ENCODE measurements around the gene IL17REL.

DNA sequence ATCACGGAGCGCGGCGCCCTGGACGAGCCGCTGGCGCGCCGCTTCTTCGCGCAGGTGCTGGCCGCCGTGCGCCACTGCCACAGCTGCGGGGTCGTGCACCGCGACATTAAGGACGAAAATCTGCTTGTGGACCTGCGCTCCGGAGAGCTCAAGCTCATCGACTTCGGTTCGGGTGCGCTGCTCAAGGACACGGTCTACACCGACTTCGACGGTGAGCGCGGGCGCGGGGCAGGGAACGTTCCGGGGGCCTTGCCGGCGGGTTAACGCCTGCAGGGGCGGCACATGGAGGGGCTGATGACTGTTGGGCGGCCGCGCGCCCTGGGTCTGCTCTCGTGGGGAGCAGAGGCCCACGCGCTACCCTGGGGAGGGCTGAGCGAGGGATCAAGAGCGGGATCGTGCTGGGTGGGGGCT lies 51.0 kb downstream of the IL17REL start:
- no peak for TF ChIP-seq NR2C2 (CRISPR knock-in tag; IDR thresholded peaks at IDR 0.05)
- TF ChIP-seq, protein P1, sequence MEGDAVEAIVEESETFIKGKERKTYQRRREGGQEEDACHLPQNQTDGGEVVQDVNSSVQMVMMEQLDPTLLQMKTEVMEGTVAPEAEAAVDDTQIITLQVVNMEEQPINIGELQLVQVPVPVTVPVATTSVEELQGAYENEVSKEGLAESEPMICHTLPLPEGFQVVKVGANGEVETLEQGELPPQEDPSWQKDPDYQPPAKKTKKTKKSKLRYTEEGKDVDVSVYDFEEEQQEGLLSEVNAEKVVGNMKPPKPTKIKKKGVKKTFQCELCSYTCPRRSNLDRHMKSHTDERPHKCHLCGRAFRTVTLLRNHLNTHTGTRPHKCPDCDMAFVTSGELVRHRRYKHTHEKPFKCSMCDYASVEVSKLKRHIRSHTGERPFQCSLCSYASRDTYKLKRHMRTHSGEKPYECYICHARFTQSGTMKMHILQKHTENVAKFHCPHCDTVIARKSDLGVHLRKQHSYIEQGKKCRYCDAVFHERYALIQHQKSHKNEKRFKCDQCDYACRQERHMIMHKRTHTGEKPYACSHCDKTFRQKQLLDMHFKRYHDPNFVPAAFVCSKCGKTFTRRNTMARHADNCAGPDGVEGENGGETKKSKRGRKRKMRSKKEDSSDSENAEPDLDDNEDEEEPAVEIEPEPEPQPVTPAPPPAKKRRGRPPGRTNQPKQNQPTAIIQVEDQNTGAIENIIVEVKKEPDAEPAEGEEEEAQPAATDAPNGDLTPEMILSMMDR (IDR thresholded peaks at IDR 0.05), result no peak
- TF ChIP-seq, protein P2, sequence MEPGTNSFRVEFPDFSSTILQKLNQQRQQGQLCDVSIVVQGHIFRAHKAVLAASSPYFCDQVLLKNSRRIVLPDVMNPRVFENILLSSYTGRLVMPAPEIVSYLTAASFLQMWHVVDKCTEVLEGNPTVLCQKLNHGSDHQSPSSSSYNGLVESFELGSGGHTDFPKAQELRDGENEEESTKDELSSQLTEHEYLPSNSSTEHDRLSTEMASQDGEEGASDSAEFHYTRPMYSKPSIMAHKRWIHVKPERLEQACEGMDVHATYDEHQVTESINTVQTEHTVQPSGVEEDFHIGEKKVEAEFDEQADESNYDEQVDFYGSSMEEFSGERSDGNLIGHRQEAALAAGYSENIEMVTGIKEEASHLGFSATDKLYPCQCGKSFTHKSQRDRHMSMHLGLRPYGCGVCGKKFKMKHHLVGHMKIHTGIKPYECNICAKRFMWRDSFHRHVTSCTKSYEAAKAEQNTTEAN (CRISPR knock-in tag; IDR thresholded peaks at IDR 0.05), result no peak

All from WTC11 (cell line).